GM12874 (cell line): Measurements from ENCODE around the gene PPP1R9A.

Experiments
- CTCF ChIP-seq: IDR thresholded peaks from 2 replicates; pipeline ENCODE4 v1.5.1; 2011; ENCODE audit warnings: low read depth, mild to moderate bottlenecking, control low read depth, low read length, moderate library complexity; ENCODE audit not compliant: insufficient read depth

Gene PPP1R9A

GRCh38 chr7:95041031-95041430, 133.6 kb downstream of the PPP1R9A start:
- TF ChIP-seq CTCF = no peak

DNA sequence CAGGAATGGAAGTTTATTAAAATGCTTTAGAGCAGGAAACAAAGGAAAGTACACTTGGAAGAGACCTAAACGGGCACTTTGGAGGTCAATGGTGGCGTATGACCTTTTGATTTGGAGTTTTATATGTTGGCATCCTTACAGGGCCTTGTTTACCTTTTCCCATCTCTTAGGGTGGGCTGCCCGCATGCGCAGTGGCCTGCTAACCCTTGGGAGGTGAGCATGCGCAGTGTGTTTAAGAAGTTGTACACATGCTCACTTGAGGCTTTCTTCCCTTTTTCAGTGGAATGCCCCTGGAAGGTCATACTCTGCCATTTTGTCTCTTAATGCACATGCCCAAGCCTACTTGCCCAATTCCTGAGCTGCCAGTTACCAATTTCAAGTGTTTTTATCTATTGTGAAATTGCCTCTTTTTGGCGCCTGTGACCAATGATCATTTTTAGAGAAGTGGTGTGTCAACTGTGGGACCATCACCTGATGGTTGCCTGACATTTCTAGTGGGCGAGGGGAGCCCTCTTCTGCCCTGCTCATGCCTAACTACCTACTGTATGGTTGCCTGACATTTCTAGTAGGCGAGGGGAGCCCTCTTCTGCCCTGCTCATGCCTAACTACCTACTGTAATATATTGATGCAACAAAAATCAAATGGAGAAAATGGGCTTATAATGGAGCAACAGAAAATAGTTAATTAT, 138.0 kb downstream of the PPP1R9A start:
- no peak for TF ChIP-seq CTCF

DNA sequence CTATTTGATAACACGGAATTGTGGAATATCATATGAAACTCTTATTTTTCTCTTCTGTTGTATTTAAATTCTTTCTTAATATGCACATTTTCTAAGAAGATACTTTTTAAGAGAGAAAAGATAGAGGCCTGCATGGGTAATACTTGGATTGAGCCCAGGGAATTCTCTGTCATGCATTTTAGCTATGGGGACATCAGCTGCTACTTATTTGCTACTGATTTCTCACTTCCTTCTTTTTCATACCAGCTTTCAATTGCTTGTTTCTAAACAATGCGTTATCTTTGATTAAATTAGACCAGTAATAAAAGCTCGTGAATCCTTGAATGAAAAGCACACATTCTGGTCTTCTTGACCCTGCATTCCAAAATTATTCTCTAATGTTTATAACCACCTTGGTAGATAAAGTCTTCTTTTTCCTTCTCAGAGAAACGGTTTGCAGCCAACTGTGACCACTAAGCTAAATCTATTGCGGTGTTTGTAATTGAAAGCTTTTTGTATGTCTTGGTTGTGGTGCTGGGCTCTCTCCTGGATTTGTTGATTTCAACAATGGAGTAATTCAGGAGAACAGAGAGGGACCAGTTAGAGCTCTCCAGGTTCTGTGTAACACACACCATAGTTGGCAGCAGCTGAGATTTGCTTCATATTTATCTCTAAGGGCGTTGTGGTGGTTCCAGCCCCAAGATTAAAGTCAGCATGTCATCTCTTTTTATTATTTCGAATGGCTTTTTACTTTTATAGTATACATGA, 139.3 kb downstream of the PPP1R9A start:
- TF ChIP-seq CTCF = no peak

DNA sequence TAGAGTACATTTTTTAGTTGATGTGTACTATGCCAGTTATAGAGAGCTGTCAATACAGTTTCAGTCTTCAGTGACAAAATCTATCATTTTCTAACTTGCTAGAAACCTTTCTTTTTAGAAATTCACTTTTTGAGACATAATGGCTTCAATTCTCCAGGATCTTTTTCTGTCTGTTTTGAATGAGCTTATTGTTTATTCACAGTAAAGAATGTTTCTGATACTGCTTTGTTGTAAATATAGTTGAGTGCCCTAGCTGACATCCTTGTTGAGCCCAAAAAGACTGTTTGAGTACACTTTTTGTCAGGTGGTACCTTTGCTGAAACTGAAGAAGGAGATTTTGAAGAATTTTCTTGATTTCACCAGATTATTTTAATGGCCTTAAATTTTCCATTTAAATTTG, 139.9 kb downstream of the PPP1R9A start:
- TF ChIP-seq CTCF = no peak

DNA sequence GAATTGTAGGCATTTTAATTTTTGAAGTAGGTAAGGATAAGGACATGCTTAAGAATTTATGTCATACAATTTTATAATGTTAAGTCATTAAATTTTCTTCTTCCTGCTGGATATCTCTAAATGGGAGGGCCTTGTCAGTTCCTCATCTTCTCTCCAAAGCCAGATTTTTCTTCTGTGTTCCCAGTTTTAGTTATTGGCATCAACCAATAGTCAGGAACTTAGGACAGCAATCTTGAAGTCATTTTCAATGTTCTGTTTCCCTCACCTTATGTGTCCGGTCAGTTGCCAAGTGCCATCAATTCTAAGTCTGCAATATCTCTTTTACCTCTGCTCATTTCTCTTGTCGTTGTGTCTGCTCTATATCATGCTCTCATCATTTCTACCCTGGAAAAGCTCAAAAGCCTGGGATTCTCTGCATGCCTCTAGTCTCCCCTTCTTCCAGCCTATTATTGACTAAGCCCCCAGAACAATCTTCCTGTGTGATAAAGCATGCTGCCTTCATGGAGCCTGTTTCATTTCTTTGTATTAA, 145.2 kb downstream of the PPP1R9A start:
- TF ChIP-seq CTCF = no peak

- no peak for TF ChIP-seq CTCF
Observed at GRCh38 chr7:95054386-95054785, 147.0 kb downstream of the PPP1R9A start.

- TF ChIP-seq CTCF = no peak
Observed at GRCh38 chr7:95055295-95055694, 147.9 kb downstream of the PPP1R9A start.
